SU-DHL-6 (cell line): ENCODE data around the gene GPR84.

Experiments
- EZH2phosphoT487 ChIP-seq: fragments of 200-600 bp; sonication (generic), shearing (Covaris generic); conservative IDR thresholded peaks from 2 replicates; pipeline ENCODE4 v1.6.1; 2018; ENCODE audit warnings: mild to moderate bottlenecking, antibody characterized with exemption, low read length, moderate library complexity, mixed read lengths
- TF ChIP-seq, protein P1 (sequence below): fragments of 200-600 bp; sonication (generic); IDR thresholded peaks from one replicate; pipeline ENCODE4 v1.5.1; 2017; ENCODE audit warnings: antibody characterized with exemption, mild to moderate bottlenecking, low read length, moderate library complexity; ENCODE audit not compliant: insufficient read depth, poor library complexity, severe bottlenecking

GRCh38 chr12:54376596-54376995 is 12.3 kb upstream of the GPR84 start:
- TF ChIP-seq, protein P1, sequence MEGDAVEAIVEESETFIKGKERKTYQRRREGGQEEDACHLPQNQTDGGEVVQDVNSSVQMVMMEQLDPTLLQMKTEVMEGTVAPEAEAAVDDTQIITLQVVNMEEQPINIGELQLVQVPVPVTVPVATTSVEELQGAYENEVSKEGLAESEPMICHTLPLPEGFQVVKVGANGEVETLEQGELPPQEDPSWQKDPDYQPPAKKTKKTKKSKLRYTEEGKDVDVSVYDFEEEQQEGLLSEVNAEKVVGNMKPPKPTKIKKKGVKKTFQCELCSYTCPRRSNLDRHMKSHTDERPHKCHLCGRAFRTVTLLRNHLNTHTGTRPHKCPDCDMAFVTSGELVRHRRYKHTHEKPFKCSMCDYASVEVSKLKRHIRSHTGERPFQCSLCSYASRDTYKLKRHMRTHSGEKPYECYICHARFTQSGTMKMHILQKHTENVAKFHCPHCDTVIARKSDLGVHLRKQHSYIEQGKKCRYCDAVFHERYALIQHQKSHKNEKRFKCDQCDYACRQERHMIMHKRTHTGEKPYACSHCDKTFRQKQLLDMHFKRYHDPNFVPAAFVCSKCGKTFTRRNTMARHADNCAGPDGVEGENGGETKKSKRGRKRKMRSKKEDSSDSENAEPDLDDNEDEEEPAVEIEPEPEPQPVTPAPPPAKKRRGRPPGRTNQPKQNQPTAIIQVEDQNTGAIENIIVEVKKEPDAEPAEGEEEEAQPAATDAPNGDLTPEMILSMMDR, result no peak
- TF ChIP-seq EZH2phosphoT487, result no peak
